Glutamatergic neuron (in vitro differentiated cells): Measurements from ENCODE around the gene ULK2. TPM values are rescaled to one million over a fixed set of nuclear protein-coding genes. Genes with fewer than 3 reads are reported as not detected.

Experiments used
- DNase-seq: peaks from one replicate; pipeline ENCODE4 v3.0.0; 2022
- H3K27ac Mint-ChIP-seq: one replicate; pipeline ENCODE4 v1.8.0; 2020; ENCODE audit warnings: mild to moderate bottlenecking, mixed read lengths, inconsistent platforms; ENCODE audit not compliant: unreplicated experiment
- H3K27me3 Mint-ChIP-seq: one replicate; pipeline ENCODE4 v1.8.0; 2020; ENCODE audit warnings: mild to moderate bottlenecking, moderate library complexity, mixed read lengths, inconsistent platforms; ENCODE audit not compliant: unreplicated experiment
- H3K36me3 Mint-ChIP-seq: one replicate; pipeline ENCODE4 v1.8.0; 2020; ENCODE audit warnings: mild to moderate bottlenecking, mixed read lengths, inconsistent platforms; ENCODE audit not compliant: unreplicated experiment
- H3K4me1 Mint-ChIP-seq: one replicate; pipeline ENCODE4 v1.8.0; 2020; ENCODE audit warnings: mild to moderate bottlenecking, low read depth, mixed read lengths, inconsistent platforms; ENCODE audit not compliant: unreplicated experiment
- H3K4me3 Mint-ChIP-seq: one replicate; pipeline ENCODE4 v1.8.0; 2020; ENCODE audit warnings: mild to moderate bottlenecking, mixed read lengths, inconsistent platforms; ENCODE audit not compliant: unreplicated experiment
- H3K9me3 Mint-ChIP-seq: one replicate; pipeline ENCODE4 v1.8.0; 2020; ENCODE audit warnings: mild to moderate bottlenecking, moderate library complexity, mixed read lengths, inconsistent platforms; ENCODE audit not compliant: unreplicated experiment
- CTCF ChIP-seq: fragments of 200-600 bp; sonication (generic); IDR thresholded peaks from one replicate; pipeline ENCODE4 v1.5.0; 2021; ENCODE audit not compliant: partially characterized antibody, unreplicated experiment
- total RNA-seq: library from RNA; stranded (reverse); fragmentation: NEBNext Ultra II Directional; extraction: Animal tissue kit (Norgen Biotek cat#: 25700); gene quantifications from one replicate; pipeline ENCODE4 v1.2.1, GENCODE V29; 2021; ENCODE audit not compliant: unreplicated experiment

Gene ULK2
- total RNA-seq, 1 donor from 2014 or later: 42.3 TPM

- Mint-ChIP-seq H3K36me3 (peaks cover 3% of the 10 kb centered on the region), H3K4me3 (no peak overlapping the region), H3K4me1 (no peaks in the 10 kb centered on the region), H3K9me3 (peaks cover 6% of the 10 kb centered on the region), H3K27ac (no peak overlapping the region), H3K27me3 (peaks cover 16% of the 10 kb centered on the region)
- DNase-seq: no peak
- no peak for TF ChIP-seq CTCF
These were observed 111.8 kb downstream of the ULK2 start for GRCh38 chr17:19755821-19756510.

- no peaks in the 10 kb centered on the region for H3K4me1 Mint-ChIP-seq
- peaks cover 13% of the 10 kb centered on the region for H3K27me3 Mint-ChIP-seq
- no peak for DNase-seq
These were observed 112.3 kb downstream of the ULK2 start for GRCh38 chr17:19755392-19755791.

GRCh38 chr17:19753661-19754463, 113.9 kb downstream of the ULK2 start:
- no peak for DNase-seq
- Mint-ChIP-seq H3K27me3 (peaks cover 8% of the 10 kb centered on the region), H3K4me1 (no peaks in the 10 kb centered on the region), H3K9me3 (peaks cover 9% of the 10 kb centered on the region), H3K27ac (no peak overlapping the region), H3K4me3 (no peak overlapping the region), H3K36me3 (peaks cover 5% of the 10 kb centered on the region)
- TF ChIP-seq CTCF: no peak

More at GRCh38 chr17:19755392-19755791, 112.3 kb downstream of the ULK2 start:
- Mint-ChIP-seq H3K36me3 (peaks cover 5% of the 10 kb centered on the region), H3K9me3 (peaks cover 7% of the 10 kb centered on the region), H3K27ac (no peak overlapping the region), H3K4me3 (no peak overlapping the region)
- TF ChIP-seq CTCF: no peak

GRCh38 chr17:19753051-19753509, 114.7 kb downstream of the ULK2 start:
- H3K27ac Mint-ChIP-seq: no peak overlapping the region
- TF ChIP-seq CTCF: no peak
- H3K9me3 Mint-ChIP-seq: peaks cover 7% of the 10 kb centered on the region
- peaks cover 8% of the 10 kb centered on the region for H3K27me3 Mint-ChIP-seq
- no peaks in the 10 kb centered on the region for H3K4me1 Mint-ChIP-seq
- H3K36me3 Mint-ChIP-seq: peaks cover 5% of the 10 kb centered on the region
- no peak overlapping the region for H3K4me3 Mint-ChIP-seq
- no peak for DNase-seq
